ENCODE data around the gene TRIM44.

TRIM44 gene

DNA sequence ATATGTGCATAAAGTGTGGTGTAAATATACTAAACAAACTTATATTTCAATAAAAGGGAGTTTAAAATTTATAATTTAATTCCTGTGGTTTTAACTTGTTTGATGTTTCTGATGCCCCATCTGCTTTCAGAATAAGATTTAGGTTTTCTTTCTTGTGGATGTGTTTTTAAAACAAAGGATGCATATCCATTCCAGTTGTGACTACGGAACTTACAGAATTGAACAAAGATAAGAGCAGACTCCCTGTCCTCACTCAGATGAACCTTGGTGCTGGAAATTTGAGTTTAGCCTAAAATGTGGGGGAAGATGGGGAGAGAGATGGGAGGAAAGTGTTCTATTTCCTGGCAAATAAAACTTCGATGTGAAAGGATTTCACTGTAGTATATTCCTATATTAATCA lies 41.8 kb upstream of the TRIM44 start:
- TF ChIP-seq, protein P1, sequence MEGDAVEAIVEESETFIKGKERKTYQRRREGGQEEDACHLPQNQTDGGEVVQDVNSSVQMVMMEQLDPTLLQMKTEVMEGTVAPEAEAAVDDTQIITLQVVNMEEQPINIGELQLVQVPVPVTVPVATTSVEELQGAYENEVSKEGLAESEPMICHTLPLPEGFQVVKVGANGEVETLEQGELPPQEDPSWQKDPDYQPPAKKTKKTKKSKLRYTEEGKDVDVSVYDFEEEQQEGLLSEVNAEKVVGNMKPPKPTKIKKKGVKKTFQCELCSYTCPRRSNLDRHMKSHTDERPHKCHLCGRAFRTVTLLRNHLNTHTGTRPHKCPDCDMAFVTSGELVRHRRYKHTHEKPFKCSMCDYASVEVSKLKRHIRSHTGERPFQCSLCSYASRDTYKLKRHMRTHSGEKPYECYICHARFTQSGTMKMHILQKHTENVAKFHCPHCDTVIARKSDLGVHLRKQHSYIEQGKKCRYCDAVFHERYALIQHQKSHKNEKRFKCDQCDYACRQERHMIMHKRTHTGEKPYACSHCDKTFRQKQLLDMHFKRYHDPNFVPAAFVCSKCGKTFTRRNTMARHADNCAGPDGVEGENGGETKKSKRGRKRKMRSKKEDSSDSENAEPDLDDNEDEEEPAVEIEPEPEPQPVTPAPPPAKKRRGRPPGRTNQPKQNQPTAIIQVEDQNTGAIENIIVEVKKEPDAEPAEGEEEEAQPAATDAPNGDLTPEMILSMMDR (IDR thresholded peaks at IDR 0.05), result no peak
- Histone ChIP-seq H2AFZ (no peak overlapping the region), H3K9ac (no peak overlapping the region), H3K79me2 (no peaks in the 10 kb centered on the region), H3K4me1 (no peaks in the 10 kb centered on the region), H3K9me3 (ENCODE audit: control insufficient read depth, low read length) (no peaks in the 10 kb centered on the region), H3K4me2 (ENCODE audit: low read length) (no peak overlapping the region), H3K4me3 (ENCODE audit: low read depth, low read length) (no peak overlapping the region), H3K27me3 (ENCODE audit: control insufficient read depth, insufficient read depth, low read length) (no peaks in the 10 kb centered on the region), H3K27ac (no peak overlapping the region), H3K36me3 (ENCODE audit: control insufficient read depth, insufficient read depth, low read length) (no peaks in the 10 kb centered on the region)

DNA sequence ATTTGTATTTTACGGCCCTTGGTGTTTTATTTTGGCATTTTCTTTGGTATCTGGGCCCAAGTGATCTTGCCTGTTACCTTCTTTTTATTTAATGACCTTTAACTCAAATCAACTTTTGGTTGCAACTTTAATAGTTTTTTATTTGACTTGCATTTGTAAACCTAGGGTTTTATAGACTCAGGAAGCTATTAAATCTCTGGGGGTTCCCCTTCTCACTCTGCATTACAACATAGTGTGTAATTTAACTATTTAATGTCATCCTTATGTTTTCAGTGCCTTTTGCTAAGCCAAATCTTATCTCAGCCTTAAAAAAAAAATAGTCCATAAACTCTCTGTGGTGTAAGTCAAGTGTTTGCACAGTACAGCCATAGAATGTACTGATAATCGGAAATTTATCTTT lies 41.0 kb upstream of the TRIM44 start:
- no peak overlapping the region for H3K27ac ChIP-seq
- no peak overlapping the region for H3K4me2 ChIP-seq (ENCODE audit: low read length)
- TF ChIP-seq, protein P1 (IDR thresholded peaks at IDR 0.05), result no peak
- no peaks in the 10 kb centered on the region for H3K27me3 ChIP-seq (ENCODE audit: control insufficient read depth, insufficient read depth, low read length)
- H3K79me2 ChIP-seq, result no peaks in the 10 kb centered on the region
- H3K9ac ChIP-seq, result no peak overlapping the region
- no peaks in the 10 kb centered on the region for H3K4me1 ChIP-seq
- H3K4me3 ChIP-seq (ENCODE audit: low read depth, low read length), result no peak overlapping the region
- H3K9me3 ChIP-seq (ENCODE audit: control insufficient read depth, low read length), result no peaks in the 10 kb centered on the region
- H3K36me3 ChIP-seq (ENCODE audit: control insufficient read depth, insufficient read depth, low read length), result no peaks in the 10 kb centered on the region
- H2AFZ ChIP-seq, result no peak overlapping the region

DNA sequence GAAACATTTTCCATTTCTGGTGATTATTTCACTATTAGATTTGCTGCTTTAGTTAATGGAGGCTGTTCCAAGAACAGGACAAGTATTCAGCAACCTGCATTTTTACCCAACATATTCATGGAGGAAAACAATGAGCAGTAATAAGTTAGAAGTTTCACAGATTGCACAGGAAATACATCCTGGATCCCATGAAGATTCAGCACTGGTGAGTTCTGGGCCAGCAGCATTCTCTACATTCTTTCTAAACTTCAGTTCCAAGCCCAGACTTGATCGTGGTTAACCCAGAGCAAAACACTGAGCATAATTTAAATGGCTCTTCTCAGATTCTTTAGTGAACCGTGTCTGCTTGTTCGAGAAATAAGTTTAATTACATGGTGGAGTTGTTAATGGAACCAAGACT lies 40.5 kb upstream of the TRIM44 start:
- Histone ChIP-seq H3K79me2 (no peaks in the 10 kb centered on the region), H3K27me3 (ENCODE audit: control insufficient read depth, insufficient read depth, low read length) (no peaks in the 10 kb centered on the region), H3K4me1 (no peaks in the 10 kb centered on the region), H3K4me2 (ENCODE audit: low read length) (no peak overlapping the region), H3K9me3 (ENCODE audit: control insufficient read depth, low read length) (no peaks in the 10 kb centered on the region), H2AFZ (no peak overlapping the region), H3K9ac (no peak overlapping the region), H3K27ac (no peak overlapping the region), H3K4me3 (ENCODE audit: low read depth, low read length) (no peak overlapping the region), H3K36me3 (ENCODE audit: control insufficient read depth, insufficient read depth, low read length) (no peaks in the 10 kb centered on the region)
- TF ChIP-seq, protein P1 (IDR thresholded peaks at IDR 0.05), result no peak

DNA sequence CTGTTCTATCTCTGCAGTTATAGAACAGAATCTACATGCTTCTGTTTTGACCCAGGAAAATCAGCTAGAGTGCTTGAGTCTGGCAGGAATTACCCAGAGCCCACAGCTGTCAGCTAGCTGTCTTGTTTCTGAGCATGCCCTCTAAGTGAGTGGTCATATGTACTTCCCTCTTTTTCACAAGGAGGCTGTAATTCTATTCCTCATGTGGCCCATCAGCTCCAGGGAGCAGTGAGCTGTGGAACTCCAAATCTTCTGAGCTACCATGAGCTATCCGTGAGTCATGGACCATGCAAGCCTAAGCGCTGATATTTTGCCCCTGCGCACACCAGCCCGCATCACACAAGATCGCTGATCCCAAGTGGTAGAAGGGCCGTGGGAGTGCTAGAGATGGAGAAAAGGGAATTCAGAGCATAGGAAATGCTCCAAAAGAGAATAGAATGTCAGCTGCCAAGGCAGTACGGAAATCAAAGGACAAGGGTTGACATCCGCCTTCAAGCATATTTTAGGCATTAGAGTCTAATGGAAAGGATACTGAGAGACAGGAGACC lies 38.9 kb upstream of the TRIM44 start:
- H3K4me3 ChIP-seq (ENCODE audit: low read depth, low read length), result no peak overlapping the region
- H3K27me3 ChIP-seq (ENCODE audit: control insufficient read depth, insufficient read depth, low read length), result no peaks in the 10 kb centered on the region

DNA sequence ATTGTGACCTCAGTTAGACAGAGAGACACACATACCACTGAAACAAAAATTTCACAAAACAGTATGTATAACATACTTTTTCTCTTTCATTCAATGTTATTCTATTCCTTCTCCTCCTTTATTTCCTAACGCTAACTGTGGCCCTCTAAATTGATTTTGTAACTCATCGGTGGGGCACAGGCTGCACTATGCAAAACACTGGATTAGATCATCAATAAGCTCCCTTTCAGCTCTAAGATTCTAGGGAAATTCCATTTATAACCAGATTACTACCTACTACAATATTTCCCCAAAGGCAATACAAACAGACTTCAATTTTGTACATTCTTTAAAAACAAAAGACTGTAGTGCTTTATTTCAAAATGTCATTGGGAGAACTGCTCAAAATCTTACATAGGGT lies 38.3 kb upstream of the TRIM44 start:
- Histone ChIP-seq H2AFZ (no peak overlapping the region), H3K4me1 (no peaks in the 10 kb centered on the region), H3K4me3 (ENCODE audit: low read depth, low read length) (no peak overlapping the region), H3K9me3 (ENCODE audit: control insufficient read depth, low read length) (no peaks in the 10 kb centered on the region), H3K9ac (no peak overlapping the region), H3K79me2 (no peaks in the 10 kb centered on the region), H3K4me2 (ENCODE audit: low read length) (no peak overlapping the region), H3K36me3 (ENCODE audit: control insufficient read depth, insufficient read depth, low read length) (no peaks in the 10 kb centered on the region), H3K27ac (no peak overlapping the region), H3K27me3 (ENCODE audit: control insufficient read depth, insufficient read depth, low read length) (no peaks in the 10 kb centered on the region)
- TF ChIP-seq, protein P1 (IDR thresholded peaks at IDR 0.05), result no peak

More for the DNA sequence above, 38.9 kb upstream of the TRIM44 start:
- Histone ChIP-seq H3K9me3 (ENCODE audit: control insufficient read depth, low read length) (no peaks in the 10 kb centered on the region), H3K79me2 (no peaks in the 10 kb centered on the region), H2AFZ (no peak overlapping the region), H3K36me3 (ENCODE audit: control insufficient read depth, insufficient read depth, low read length) (no peaks in the 10 kb centered on the region), H3K27ac (no peak overlapping the region), H3K9ac (no peak overlapping the region), H3K4me1 (no peaks in the 10 kb centered on the region), H3K4me2 (ENCODE audit: low read length) (no peak overlapping the region)
- TF ChIP-seq, protein P1 (IDR thresholded peaks at IDR 0.05), result no peak
